Vagina (tissue), 2 donors: ENCODE results near the gene FUT7.

Experiments used
- POLR2A ChIP-seq, 2 donors: fragments of 450-650 bp; IDR thresholded peaks; one replicate each; pipeline ENCODE4 v1.6.1; 2017; ENCODE audit warnings: antibody characterized with exemption in 2 of 2, mild to moderate bottlenecking in 2 of 2, moderate library complexity in 2 of 2
- POLR2AphosphoS5 ChIP-seq, 2 donors: sonication (generic); formaldehyde crosslinking; IDR thresholded peaks; one replicate each; pipeline ENCODE4 v1.9.0; 2017; ENCODE audit warnings: antibody characterized with exemption in 2 of 2, mild to moderate bottlenecking in 2 of 2, low read depth in 1 of 2; ENCODE audit not compliant: insufficient read depth in 1 of 2
- TF ChIP-seq, protein P1 (sequence below), 3 experiments: fragments of 450-650 bp in 2 of 3; fragments of 200-600 bp in 1 of 3; sonication (generic) in 1 of 3; IDR thresholded peaks; one replicate each; pipeline ENCODE4 v1.5.1; 2017 to 2019; ENCODE audit warnings: antibody characterized with exemption in 3 of 3, mild to moderate bottlenecking in 2 of 3, moderate library complexity in 2 of 3

DNA sequence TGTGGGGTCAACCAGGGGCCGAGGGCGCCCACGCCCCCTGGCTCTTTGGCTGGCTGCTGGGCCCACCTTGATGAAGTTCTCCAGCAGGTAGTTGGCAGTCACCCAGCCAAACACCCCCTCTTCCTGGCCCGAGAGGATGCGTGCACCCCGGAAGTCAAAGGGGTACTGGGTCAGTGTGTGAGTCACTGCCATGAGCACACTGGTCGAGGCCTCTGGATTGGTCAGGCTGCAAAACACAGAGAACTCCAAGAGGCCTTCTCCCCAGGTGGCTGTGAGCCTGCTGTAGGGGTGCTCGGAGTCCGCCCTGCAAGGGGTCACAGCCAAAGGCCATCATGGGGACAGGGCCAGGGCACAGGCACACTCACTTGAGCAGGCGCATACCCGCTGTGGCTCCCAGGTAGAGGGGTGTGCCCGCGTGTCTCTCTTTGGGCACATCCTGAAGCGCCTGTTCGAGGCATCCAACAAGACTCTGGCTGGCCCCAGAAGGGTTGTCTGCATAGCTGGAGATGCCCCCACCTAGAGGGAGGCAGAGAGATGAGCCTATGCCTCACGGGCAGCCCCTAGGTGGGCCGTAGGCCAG lies 19.3 kb upstream of the FUT7 start:
- no peak for TF ChIP-seq POLR2AphosphoS5 (IDR thresholded peaks at IDR 0.05; ENCODE audit: insufficient read depth in 1 of 2, low read depth in 1 of 2)
- TF ChIP-seq, protein P1, sequence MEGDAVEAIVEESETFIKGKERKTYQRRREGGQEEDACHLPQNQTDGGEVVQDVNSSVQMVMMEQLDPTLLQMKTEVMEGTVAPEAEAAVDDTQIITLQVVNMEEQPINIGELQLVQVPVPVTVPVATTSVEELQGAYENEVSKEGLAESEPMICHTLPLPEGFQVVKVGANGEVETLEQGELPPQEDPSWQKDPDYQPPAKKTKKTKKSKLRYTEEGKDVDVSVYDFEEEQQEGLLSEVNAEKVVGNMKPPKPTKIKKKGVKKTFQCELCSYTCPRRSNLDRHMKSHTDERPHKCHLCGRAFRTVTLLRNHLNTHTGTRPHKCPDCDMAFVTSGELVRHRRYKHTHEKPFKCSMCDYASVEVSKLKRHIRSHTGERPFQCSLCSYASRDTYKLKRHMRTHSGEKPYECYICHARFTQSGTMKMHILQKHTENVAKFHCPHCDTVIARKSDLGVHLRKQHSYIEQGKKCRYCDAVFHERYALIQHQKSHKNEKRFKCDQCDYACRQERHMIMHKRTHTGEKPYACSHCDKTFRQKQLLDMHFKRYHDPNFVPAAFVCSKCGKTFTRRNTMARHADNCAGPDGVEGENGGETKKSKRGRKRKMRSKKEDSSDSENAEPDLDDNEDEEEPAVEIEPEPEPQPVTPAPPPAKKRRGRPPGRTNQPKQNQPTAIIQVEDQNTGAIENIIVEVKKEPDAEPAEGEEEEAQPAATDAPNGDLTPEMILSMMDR (IDR thresholded peaks at IDR 0.05): no peak
- no peak for TF ChIP-seq POLR2A (IDR thresholded peaks at IDR 0.05)
